IMR-90 (cell line): ENCODE results near the gene CELSR1. TPM values are rescaled to one million over a fixed set of nuclear protein-coding genes. Genes with fewer than 3 reads are reported as not detected.

Source experiments
- ATAC-seq: fragments of 200-7000 bp; cut with Tn5 transposase; 2 replicates; pipeline ENCODE4 v1.9.1; 2020; ENCODE audit warnings: low read depth, mild to moderate bottlenecking, moderate library complexity
- BruUV-seq: library from RNA; stranded (reverse); fragments of 400-500 nt; replicated peaks from 2 replicates; lab custom pipeline; 2021; lab: Mats Ljungman, UMichigan
- CTCF ChIA-PET: fragments of 300-600 bp; formaldehyde crosslinking; extraction: SDS; loops from one replicate; lab custom pipeline; 2021; ENCODE audit warnings: antibody characterized with exemption; lab: Yijun Ruan, JAX
- POLR2A ChIA-PET: fragments of 300-600 bp; sonication (Branson Sonifier 250); formaldehyde crosslinking; loops from one replicate; lab custom pipeline; 2022; ENCODE audit warnings: antibody characterized with exemption; ENCODE audit not compliant: unreplicated experiment; lab: Charles Lee
- DNase-seq: peaks from one replicate; pipeline ENCODE4 v3.0.0; 2013
- H2AFZ ChIP-seq: replicated peaks from 2 replicates; pipeline ENCODE3; 2013; ENCODE audit warnings: low read length, mild to moderate bottlenecking; ENCODE audit not compliant: poor library complexity
- H2AK5ac ChIP-seq: 2 replicates; pipeline ENCODE4 v1.6.1; 2013; ENCODE audit warnings: low read depth, low read length, inconsistent platforms
- H2AK9ac ChIP-seq: replicated peaks from 2 replicates; pipeline ENCODE3; 2013; ENCODE audit warnings: mild to moderate bottlenecking, low read depth, low read length, moderate library complexity; ENCODE audit not compliant: poor library complexity
- H2BK120ac ChIP-seq: 2 replicates; pipeline ENCODE4 v1.6.1; 2013; ENCODE audit warnings: low read depth, low read length, inconsistent platforms
- H2BK15ac ChIP-seq: 3 replicates; pipeline ENCODE4 v1.6.1; 2013; ENCODE audit warnings: low read depth, low read length, inconsistent platforms
- H2BK20ac ChIP-seq: 2 replicates; pipeline ENCODE4 v1.6.1; 2013; ENCODE audit warnings: low read depth, mild to moderate bottlenecking, inconsistent platforms, low read length, moderate library complexity
- H2BK5ac ChIP-seq: 2 replicates; pipeline ENCODE4 v1.6.1; 2013; ENCODE audit warnings: mild to moderate bottlenecking, low read depth, low read length, inconsistent platforms; ENCODE audit not compliant: poor library complexity, severe bottlenecking
- H3K14ac ChIP-seq: replicated peaks from 2 replicates; pipeline ENCODE4 v1.6.1; 2013; ENCODE audit warnings: low read depth, low read length, inconsistent platforms
- H3K18ac ChIP-seq: 2 replicates; pipeline ENCODE4 v1.6.1; 2013; ENCODE audit warnings: low read depth, low read length, control low read depth
- H3K23ac ChIP-seq: 2 replicates; pipeline ENCODE4 v1.6.1; 2013; ENCODE audit warnings: low read depth, low read length, inconsistent platforms
- H3K27ac ChIP-seq: 2 replicates; pipeline ENCODE4 v1.5.1; 2013; ENCODE audit warnings: mild to moderate bottlenecking, control low read depth, low read length; ENCODE audit not compliant: insufficient read depth
- H3K27me3 ChIP-seq: 2 replicates; pipeline ENCODE4 v1.6.1; 2013; ENCODE audit warnings: low read length; ENCODE audit not compliant: control insufficient read depth, insufficient read depth
- H3K36me3 ChIP-seq: 2 replicates; pipeline ENCODE4 v1.6.1; 2013; ENCODE audit warnings: low read length, mixed read lengths; ENCODE audit not compliant: control insufficient read depth, insufficient read depth
- H3K4ac ChIP-seq: 2 replicates; pipeline ENCODE4 v1.6.1; 2013; ENCODE audit warnings: low read depth, low read length, inconsistent platforms
- H3K4me1 ChIP-seq: 2 replicates; pipeline ENCODE4 v1.6.1; 2013; ENCODE audit warnings: low read length, mixed read lengths; ENCODE audit not compliant: control insufficient read depth, insufficient read depth
- H3K4me2 ChIP-seq: 2 replicates; pipeline ENCODE4 v1.6.1; 2013; ENCODE audit warnings: low read depth, mild to moderate bottlenecking, control low read depth, low read length, moderate library complexity
- H3K4me3 ChIP-seq: 2 replicates; pipeline ENCODE4 v1.5.1; 2013; ENCODE audit warnings: low read depth, mild to moderate bottlenecking, control low read depth, low read length, moderate library complexity; ENCODE audit not compliant: insufficient read depth
- H3K56ac ChIP-seq: 2 replicates; pipeline ENCODE4 v1.6.1; 2013; ENCODE audit warnings: low read length, inconsistent platforms; ENCODE audit not compliant: insufficient read depth; ENCODE audit errors: extremely low read depth
- H3K79me1 ChIP-seq, 2 experiments: 2 replicates each; pipeline ENCODE4 v1.6.1; 2013; ENCODE audit warnings: low read length in 2 of 2, inconsistent platforms in 1 of 2, low read depth in 1 of 2
- H3K9ac ChIP-seq: 2 replicates; pipeline ENCODE4 v1.6.1; 2013; ENCODE audit warnings: low read depth, low read length, control low read depth
- H3K9me1 ChIP-seq: 2 replicates; pipeline ENCODE4 v1.6.1; 2013; ENCODE audit warnings: low read length, inconsistent platforms; ENCODE audit not compliant: insufficient read depth
- H3K9me3 ChIP-seq: 2 replicates; pipeline ENCODE4 v1.6.1; 2013; ENCODE audit warnings: low read length; ENCODE audit not compliant: control insufficient read depth, insufficient read depth
- H4K20me1 ChIP-seq: 2 replicates; pipeline ENCODE4 v1.6.1; 2013; ENCODE audit warnings: low read length, inconsistent platforms; ENCODE audit not compliant: insufficient read depth
- H4K5ac ChIP-seq: 2 replicates; pipeline ENCODE4 v1.6.1; 2013; ENCODE audit warnings: mild to moderate bottlenecking, low read depth, low read length, control low read depth
- H4K8ac ChIP-seq, 2 experiments: 2 replicates each; pipeline ENCODE4 v1.6.1; 2013; ENCODE audit warnings: low read depth in 2 of 2, low read length in 2 of 2, control low read depth in 1 of 2, inconsistent platforms in 1 of 2
- H4K91ac ChIP-seq: 2 replicates; pipeline ENCODE4 v1.6.1; 2013; ENCODE audit warnings: low read depth, low read length, inconsistent platforms; ENCODE audit not compliant: insufficient read depth
- BHLHE40 ChIP-seq: fragments of 150-350 bp; IDR thresholded peaks from 2 replicates; pipeline ENCODE4 v1.6.1; 2016; ENCODE audit warnings: mild to moderate bottlenecking, low read depth, low read length
- CEBPB ChIP-seq: IDR thresholded peaks from 2 replicates; pipeline ENCODE4 v1.6.1; 2012; ENCODE audit warnings: low read depth, low read length, improper control_type of control experiment
- RFX5 ChIP-seq: IDR thresholded peaks from 2 replicates; pipeline ENCODE4 v1.8.0; 2012; ENCODE audit warnings: low read depth, mild to moderate bottlenecking, low read length, moderate library complexity
- WGBS, 2 experiments: methylation state at CpG; one replicate each; pipeline versions ENCODE4 v1.1.5 to v1.1.7; 2013; ENCODE audit warnings: missing lambda C conversion rate in 2 of 2; ENCODE audit not compliant: insufficient read length in 1 of 2; ENCODE audit errors: extremely low coverage in 2 of 2; 5-methylcytosine and 5-hydroxymethylcytosine counted together
- dilution Hi-C: fragments of 300-500 bp; cut with HindIII; formaldehyde crosslinking; loops from one replicate; pipeline ENCODE4 v1.14.3; 2018; ENCODE audit warnings: low sequenced_read_pairs; ENCODE audit not compliant: unreplicated experiment
- in situ Hi-C: fragments of 300-500 bp; cut with MboI; formaldehyde crosslinking; loops from 3 replicates; pipeline ENCODE4 v1.14.3; 2019; ENCODE audit warnings: low sequenced_read_pairs, inconsistent platforms, mixed read lengths
- intact Hi-C: fragments of 100-400 bp; cut with micrococcal nuclease; formaldehyde crosslinking; loops from 2 replicates; pipeline ENCODE4 v1.10.0; 2022
- polyA plus RNA-seq, 3 experiments: library from polyadenylated mRNA; depleted of rRNA; stranded (reverse); fragments of >200 nt; gene quantifications; 2 replicates each; pipeline ENCODE4 v1.2.3, GENCODE V29; 2012; ENCODE audit warnings: low replicate concordance in 1 of 3
- total RNA-seq: library from RNA; depleted of rRNA; stranded (reverse); fragments of >200 nt; gene quantifications from 2 replicates; pipeline ENCODE4 v1.2.3, GENCODE V29; 2012

The CELSR1 gene
- total and polyA plus RNA-seq, 2 of the 4 experiments (the other 2 are of a cell fraction): 0.36 to 0.82 TPM

DNA sequence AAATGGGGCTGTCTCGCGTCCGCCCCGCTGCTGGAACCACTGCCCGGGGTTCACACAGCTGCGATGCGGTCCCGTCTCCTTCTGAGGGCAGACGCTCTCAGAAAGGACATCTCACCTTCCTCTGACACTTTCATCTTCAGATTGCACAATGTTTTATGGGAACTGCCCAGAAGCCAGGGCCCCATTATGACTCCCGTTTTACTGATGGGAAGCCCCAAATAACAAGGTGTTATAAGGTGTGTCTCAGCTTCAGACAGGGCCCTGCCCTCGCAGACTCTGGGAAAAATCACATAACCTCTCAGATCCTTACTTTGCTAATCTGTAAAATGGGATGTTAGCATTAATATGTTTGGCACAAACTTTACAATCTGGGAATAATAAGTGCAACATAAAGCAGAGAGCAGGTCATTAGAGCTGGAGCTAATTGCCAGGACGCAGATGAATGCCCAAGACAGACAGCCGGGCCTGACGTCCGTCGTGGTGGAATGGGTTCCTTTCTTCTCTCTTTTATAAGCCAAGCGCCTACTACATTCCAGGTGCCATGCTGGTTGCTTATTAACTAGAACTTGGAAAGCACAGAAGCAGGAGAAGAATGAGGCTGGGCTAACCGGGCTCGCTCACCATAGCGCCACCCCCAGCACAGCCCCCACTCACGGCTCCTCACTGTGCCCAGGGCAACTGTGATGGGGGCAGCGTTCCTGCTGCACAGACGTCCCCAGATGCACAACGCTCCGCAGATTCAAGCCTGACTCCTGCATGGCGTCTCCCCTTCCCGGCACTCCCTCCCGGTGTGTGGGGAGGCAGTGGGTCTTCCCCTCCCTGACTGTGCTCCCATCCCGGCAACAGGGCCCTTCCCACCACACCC, 158.1 kb downstream of the CELSR1 start:
- dilution Hi-C loops: no loop called here
- no peak overlapping the region for H4K5ac ChIP-seq

More for the DNA sequence above, 158.1 kb downstream of the CELSR1 start:
- Histone ChIP-seq H4K8ac (no peak overlapping the region), H3K9ac (no peak overlapping the region), H3K27me3 (peaks cover 12% of the 10 kb centered on the region; the same call in 1 of the 2 replicates), H3K4me3 (no peak overlapping the region), H4K20me1 (no peaks in the 10 kb centered on the region), H3K36me3 (no peaks in the 10 kb centered on the region), H3K18ac (no peak overlapping the region), H3K4me2 (no peak overlapping the region), H2AK9ac (no peak overlapping the region), H4K91ac (no peak overlapping the region), H2AFZ (no peak overlapping the region), H3K14ac (no peak overlapping the region), H2BK5ac (no peak overlapping the region), H3K4ac (no peak overlapping the region), H2BK15ac (no peak overlapping the region), H3K23ac (no peak overlapping the region), H2AK5ac (no peak overlapping the region), H3K79me1 (no peaks in the 10 kb centered on the region), H2BK120ac (no peak overlapping the region), H3K9me1 (no peaks in the 10 kb centered on the region), H2BK20ac (no peak overlapping the region), H3K9me3 (peaks cover 6% of the 10 kb centered on the region), H3K27ac (no peak overlapping the region), H3K56ac (no peak overlapping the region), H3K4me1 (no peaks in the 10 kb centered on the region; the same call in 1 of the 2 replicates)
- no TSS peak for BruUV-seq
- ChIA-PET CTCF (no interaction called here), POLR2A (no interaction called here)
- in situ Hi-C loops: no loop called here
- no peak for DNase-seq
- intact Hi-C loops: no loop called here
- no peak for ATAC-seq
- 40% methylated on average over 2 of the region's 29 CpGs; no CpG with 5 or more reads in 1 of the 2 experiments for WGBS, 2 experiments
- TF ChIP-seq CEBPB (peak; percentile 16; the same call in 1 of the 2 replicates), RFX5 (no peak), BHLHE40 (no peak)
